ENCODE data around the gene TBX1.

DNA sequence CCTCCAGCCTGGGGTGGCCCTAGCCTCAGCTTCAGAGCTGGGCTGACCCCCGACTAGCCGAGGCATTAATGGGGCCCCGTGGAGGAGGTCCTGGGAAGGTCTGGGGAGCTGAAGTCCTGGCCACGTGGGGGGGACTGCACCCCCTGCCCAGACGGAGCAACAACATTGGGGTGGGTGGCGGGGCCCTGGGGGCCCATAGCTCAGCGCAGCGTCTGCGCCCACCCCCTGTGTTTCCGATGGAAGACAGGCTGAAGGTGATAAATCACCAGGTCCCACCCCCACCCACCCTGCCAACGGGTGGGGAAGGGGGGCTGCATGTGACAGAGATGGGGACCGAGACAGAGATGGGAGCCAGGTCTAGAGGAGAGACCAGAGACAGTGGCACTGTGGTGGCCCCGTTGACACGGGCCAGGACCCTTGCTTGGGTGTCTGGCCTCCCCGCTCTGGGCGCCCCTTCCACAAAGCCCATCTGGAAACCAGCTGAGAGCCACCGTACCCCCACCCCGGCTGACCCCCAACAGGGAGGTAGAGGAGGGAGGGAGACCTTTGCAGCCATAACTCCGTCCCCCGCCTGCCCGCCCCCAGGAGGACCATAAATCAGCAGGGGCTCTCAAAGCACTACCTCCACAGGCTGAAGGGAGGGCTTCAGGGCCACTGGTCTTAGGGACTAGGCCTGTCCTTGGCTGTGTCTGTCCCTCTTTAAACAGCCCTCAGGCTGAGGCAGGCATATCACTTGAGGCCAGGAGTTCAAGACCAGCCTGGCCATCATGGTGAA is 29.0 kb upstream of the TBX1 start:
- TF ChIP-seq, protein P1, sequence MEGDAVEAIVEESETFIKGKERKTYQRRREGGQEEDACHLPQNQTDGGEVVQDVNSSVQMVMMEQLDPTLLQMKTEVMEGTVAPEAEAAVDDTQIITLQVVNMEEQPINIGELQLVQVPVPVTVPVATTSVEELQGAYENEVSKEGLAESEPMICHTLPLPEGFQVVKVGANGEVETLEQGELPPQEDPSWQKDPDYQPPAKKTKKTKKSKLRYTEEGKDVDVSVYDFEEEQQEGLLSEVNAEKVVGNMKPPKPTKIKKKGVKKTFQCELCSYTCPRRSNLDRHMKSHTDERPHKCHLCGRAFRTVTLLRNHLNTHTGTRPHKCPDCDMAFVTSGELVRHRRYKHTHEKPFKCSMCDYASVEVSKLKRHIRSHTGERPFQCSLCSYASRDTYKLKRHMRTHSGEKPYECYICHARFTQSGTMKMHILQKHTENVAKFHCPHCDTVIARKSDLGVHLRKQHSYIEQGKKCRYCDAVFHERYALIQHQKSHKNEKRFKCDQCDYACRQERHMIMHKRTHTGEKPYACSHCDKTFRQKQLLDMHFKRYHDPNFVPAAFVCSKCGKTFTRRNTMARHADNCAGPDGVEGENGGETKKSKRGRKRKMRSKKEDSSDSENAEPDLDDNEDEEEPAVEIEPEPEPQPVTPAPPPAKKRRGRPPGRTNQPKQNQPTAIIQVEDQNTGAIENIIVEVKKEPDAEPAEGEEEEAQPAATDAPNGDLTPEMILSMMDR (conservative IDR thresholded peaks at IDR 0.05; ENCODE audit: low read length), result no peak
- TF ChIP-seq EZH2phosphoT487 (IDR thresholded peaks at IDR 0.05; ENCODE audit: borderline replicate concordance, low read depth, low read length), result no peak
